ENCODE data around the gene PLB1.

GRCh38 chr2:28480403-28481049, 15.3 kb upstream of the PLB1 start:
- TF ChIP-seq CTCF (IDR thresholded peaks at IDR 0.05; ENCODE audit: borderline replicate concordance, extremely low read depth, low read length, poor library complexity, severe bottlenecking): no peak
- no peak for TF ChIP-seq EZH2 (IDR thresholded peaks at IDR 0.05; ENCODE audit: borderline replicate concordance, low read depth, low read length, severe bottlenecking)

Measured in DND-41 (cell line).